ENCODE results near the gene POLG2.

DNA sequence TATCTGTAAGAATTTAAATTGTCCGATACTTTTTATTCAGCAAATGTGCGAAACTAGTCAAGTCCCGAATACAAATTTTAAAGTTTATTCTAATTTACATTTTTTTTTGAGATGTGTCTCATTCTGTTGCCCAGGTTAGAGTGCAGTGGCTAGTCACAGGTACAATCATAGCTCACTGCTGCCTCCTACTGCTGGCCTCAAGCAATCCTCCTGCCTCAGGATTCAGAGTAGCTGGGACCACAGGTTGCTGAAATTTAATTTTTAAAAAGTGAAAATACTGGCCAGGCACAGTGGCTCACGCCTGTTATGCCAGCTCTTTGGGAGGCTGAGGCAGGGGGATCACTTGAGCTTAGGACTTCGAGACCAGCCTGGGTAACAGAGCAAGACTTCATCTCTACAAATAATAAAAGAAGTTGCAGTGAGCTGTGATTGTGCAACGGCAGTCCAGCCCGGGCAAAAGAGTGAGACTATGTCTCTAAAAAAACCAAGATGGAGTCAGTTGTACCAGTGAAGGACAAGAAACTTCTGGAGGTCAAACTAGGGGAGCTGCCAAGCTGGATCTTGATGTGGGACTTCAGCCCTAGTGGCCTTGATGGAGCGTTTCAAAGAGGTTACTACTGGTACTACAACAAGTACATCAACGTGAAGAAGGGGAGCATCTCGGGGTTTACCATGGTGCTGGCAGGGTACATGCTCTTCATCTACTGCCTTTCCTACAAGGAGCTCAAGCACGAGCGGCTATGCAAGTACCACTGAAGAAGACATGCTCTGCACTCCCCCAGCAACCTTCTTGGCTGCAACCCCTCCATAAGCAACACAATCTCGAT lies 5.6 kb downstream of the POLG2 start:
- TF ChIP-seq, protein P1, sequence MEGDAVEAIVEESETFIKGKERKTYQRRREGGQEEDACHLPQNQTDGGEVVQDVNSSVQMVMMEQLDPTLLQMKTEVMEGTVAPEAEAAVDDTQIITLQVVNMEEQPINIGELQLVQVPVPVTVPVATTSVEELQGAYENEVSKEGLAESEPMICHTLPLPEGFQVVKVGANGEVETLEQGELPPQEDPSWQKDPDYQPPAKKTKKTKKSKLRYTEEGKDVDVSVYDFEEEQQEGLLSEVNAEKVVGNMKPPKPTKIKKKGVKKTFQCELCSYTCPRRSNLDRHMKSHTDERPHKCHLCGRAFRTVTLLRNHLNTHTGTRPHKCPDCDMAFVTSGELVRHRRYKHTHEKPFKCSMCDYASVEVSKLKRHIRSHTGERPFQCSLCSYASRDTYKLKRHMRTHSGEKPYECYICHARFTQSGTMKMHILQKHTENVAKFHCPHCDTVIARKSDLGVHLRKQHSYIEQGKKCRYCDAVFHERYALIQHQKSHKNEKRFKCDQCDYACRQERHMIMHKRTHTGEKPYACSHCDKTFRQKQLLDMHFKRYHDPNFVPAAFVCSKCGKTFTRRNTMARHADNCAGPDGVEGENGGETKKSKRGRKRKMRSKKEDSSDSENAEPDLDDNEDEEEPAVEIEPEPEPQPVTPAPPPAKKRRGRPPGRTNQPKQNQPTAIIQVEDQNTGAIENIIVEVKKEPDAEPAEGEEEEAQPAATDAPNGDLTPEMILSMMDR (conservative IDR thresholded peaks at IDR 0.05; ENCODE audit: low read length), result peak; percentile 80
- no peak for TF ChIP-seq EZH2phosphoT487 (IDR thresholded peaks at IDR 0.05; ENCODE audit: borderline replicate concordance)
